Adipocyte (in vitro differentiated cells): ENCODE measurements around the gene ATXN7L2.

ENCODE experiments used
- DNase-seq: peaks from one replicate; pipeline ENCODE4 v3.0.0-alpha.2; 2015; ENCODE audit warnings: low read depth
- H3K27me3 ChIP-seq: replicated peaks from 2 replicates; pipeline ENCODE4 v1.7.0; 2013; ENCODE audit warnings: mild to moderate bottlenecking, low read length, moderate library complexity; ENCODE audit not compliant: control insufficient read depth, insufficient read depth
- H3K36me3 ChIP-seq: 2 replicates; pipeline ENCODE4 v1.7.0; 2013; ENCODE audit warnings: low read length, mild to moderate bottlenecking, moderate library complexity; ENCODE audit not compliant: control insufficient read depth, insufficient read depth, severe bottlenecking
- H3K4me1 ChIP-seq: 2 replicates; pipeline ENCODE4 v1.7.0; 2013; ENCODE audit warnings: mild to moderate bottlenecking, low read length, moderate library complexity; ENCODE audit not compliant: control insufficient read depth, insufficient read depth
- H3K4me3 ChIP-seq: 2 replicates; pipeline ENCODE4 v1.7.0; 2013; ENCODE audit warnings: mild to moderate bottlenecking, low read length, moderate library complexity
- H3K9ac ChIP-seq: 2 replicates; pipeline ENCODE4 v1.7.0; 2013; ENCODE audit warnings: mild to moderate bottlenecking, low read length, moderate library complexity
- H3K9me3 ChIP-seq: 2 replicates; pipeline ENCODE4 v1.7.0; 2013; ENCODE audit warnings: mild to moderate bottlenecking, low read length, moderate library complexity; ENCODE audit not compliant: control insufficient read depth

Gene ATXN7L2

GRCh38 chr1:109541102-109541501, 57.4 kb downstream of the ATXN7L2 start:
- Histone ChIP-seq H3K27me3 (no peaks in the 10 kb centered on the region), H3K4me1 (peaks cover 7% of the 10 kb centered on the region), H3K9ac (no peak overlapping the region), H3K9me3 (no peaks in the 10 kb centered on the region), H3K36me3 (no peaks in the 10 kb centered on the region), H3K4me3 (no peak overlapping the region)
- no peak for DNase-seq
